Colonic mucosa (tissue), 4 donors: Measurements from ENCODE around the gene ATCAY. TPM values are rescaled to one million over a fixed set of nuclear protein-coding genes. Genes with fewer than 3 reads are reported as not detected.

ENCODE experiments used
- DNase-seq: peaks from one replicate; pipeline ENCODE4 v3.0.0-alpha.2; 2020
- H3K27ac ChIP-seq: fragments of 200-600 bp; one replicate; pipeline ENCODE4 v1.8.0; 2021
- H3K27me3 ChIP-seq: fragments of 200-600 bp; one replicate; pipeline ENCODE4 v1.8.0; 2021
- H3K36me3 ChIP-seq: fragments of 200-600 bp; one replicate; pipeline ENCODE4 v1.8.0; 2021
- H3K4me1 ChIP-seq: fragments of 200-600 bp; one replicate; pipeline ENCODE4 v1.8.0; 2021; ENCODE audit warnings: mild to moderate bottlenecking
- H3K4me3 ChIP-seq: fragments of 200-600 bp; one replicate; pipeline ENCODE4 v1.8.0; 2021
- H3K9ac ChIP-seq, 2 donors: one replicate each; pipeline ENCODE4 v1.7.0; 2013; ENCODE audit warnings: control low read depth in 2 of 2, low read depth in 2 of 2, low read length in 2 of 2
- H3K9me3 ChIP-seq: fragments of 200-600 bp; one replicate; pipeline ENCODE4 v1.8.0; 2021
- CTCF ChIP-seq: fragments of 200-600 bp; IDR thresholded peaks from one replicate; pipeline ENCODE4 v1.8.0; 2022; ENCODE audit warnings: antibody characterized with exemption, mild to moderate bottlenecking
- intact Hi-C: fragments of 100-400 bp; cut with DNase I; formaldehyde crosslinking; loops from one replicate; pipeline ENCODE4 v1.14.1; 2022
- total RNA-seq, 2 donors: library from RNA; stranded (reverse); fragmentation: NEBNext Ultra II Directional in 1 of 2; extraction: Animal tissue kit (Norgen Biotek cat#: 25700) in 1 of 2; gene quantifications; one replicate each; pipeline ENCODE4 v1.2.1, GENCODE V29; 2021
- donor health status: healthy.
- donor health status: DM: no; HTN: no; CAD: no.
- donor health status: DM: no; HTN: no; CAD: no.

The ATCAY gene
- total RNA-seq, 2 donors from 2014 or later = 0.12 to 1.0 TPM

GRCh38 chr19:3850320-3850972 is 30.0 kb upstream of the ATCAY start:
- Histone ChIP-seq H3K27me3 (no peaks in the 10 kb centered on the region), H3K4me3 (no peak overlapping the region), H3K27ac (no peak overlapping the region), H3K9ac (no peak overlapping the region), H3K4me1 (no peaks in the 10 kb centered on the region), H3K36me3 (no peaks in the 10 kb centered on the region), H3K9me3 (no peaks in the 10 kb centered on the region)
- intact Hi-C loops = loop anchor here (10.0 kb wide), 1 partner anchor 354 kb away; no protein-coding TSS in a partner anchor
- no peak for TF ChIP-seq CTCF
- DNase-seq = no peak

GRCh38 chr19:3851254-3852176 is 29.0 kb upstream of the ATCAY start:
- Histone ChIP-seq H3K27ac (no peak overlapping the region), H3K36me3 (no peaks in the 10 kb centered on the region), H3K27me3 (no peaks in the 10 kb centered on the region), H3K4me1 (no peaks in the 10 kb centered on the region), H3K9ac (peak overlapping the region in 1 of 2 donors; percentile 2), H3K4me3 (no peak overlapping the region), H3K9me3 (no peaks in the 10 kb centered on the region)
- no peak for TF ChIP-seq CTCF
- no peak for DNase-seq
- intact Hi-C loops = loop anchor here (10.0 kb wide), 1 partner anchor 353 kb away; no protein-coding TSS in a partner anchor

GRCh38 chr19:3852177-3852511 is 28.3 kb upstream of the ATCAY start:
- TF ChIP-seq CTCF = no peak
- intact Hi-C loops = loop anchor here (10.0 kb wide), 1 partner anchor 353 kb away; no protein-coding TSS in a partner anchor

GRCh38 chr19:3852614-3853254 is 27.8 kb upstream of the ATCAY start:
- H3K36me3 ChIP-seq = no peaks in the 10 kb centered on the region
- H3K9me3 ChIP-seq = no peaks in the 10 kb centered on the region
- H3K4me1 ChIP-seq = no peaks in the 10 kb centered on the region
- no peaks in the 10 kb centered on the region for H3K27me3 ChIP-seq
- no peak overlapping the region for H3K27ac ChIP-seq
- H3K9ac ChIP-seq = no peak overlapping the region
- peak; percentile 41 for DNase-seq
- intact Hi-C loops = loop anchor here (10.0 kb wide), 1 partner anchor 352 kb away; no protein-coding TSS in a partner anchor
- no peak for TF ChIP-seq CTCF
- no peak overlapping the region for H3K4me3 ChIP-seq

More at GRCh38 chr19:3852177-3852511, 28.3 kb upstream of the ATCAY start:
- Histone ChIP-seq H3K4me3 (no peak overlapping the region), H3K9me3 (no peaks in the 10 kb centered on the region), H3K27me3 (no peaks in the 10 kb centered on the region), H3K36me3 (no peaks in the 10 kb centered on the region), H3K4me1 (no peaks in the 10 kb centered on the region), H3K9ac (peak overlapping the region in 1 of 2 donors; percentile 2), H3K27ac (no peak overlapping the region)
- DNase-seq = no peak

GRCh38 chr19:3855320-3855719 is 25.2 kb upstream of the ATCAY start:
- DNase-seq = peak; percentile 26
- Histone ChIP-seq H3K9ac (no peak overlapping the region), H3K9me3 (no peaks in the 10 kb centered on the region), H3K36me3 (no peaks in the 10 kb centered on the region), H3K27me3 (no peaks in the 10 kb centered on the region), H3K4me1 (no peaks in the 10 kb centered on the region), H3K27ac (no peak overlapping the region), H3K4me3 (no peak overlapping the region)
- intact Hi-C loops = loop anchor here (10.0 kb wide), 1 partner anchor 349 kb away; no protein-coding TSS in a partner anchor
- TF ChIP-seq CTCF = no peak
